Prostate gland (tissue), 2 donors: ENCODE results near the gene TMEM256. TPM values are rescaled to one million over a fixed set of nuclear protein-coding genes. Genes with fewer than 3 reads are reported as not detected.
"Not testable (repeated sequence)": the region's sequence is repeated elsewhere in the genome, so short reads cannot be mapped to it uniquely, and the experiment has no call there.

Experiments
- DNase-seq: peaks from one replicate; pipeline ENCODE4 v3.0.0-alpha.2; 2019; ENCODE audit warnings: low spot score
- H3K27ac ChIP-seq, 2 donors: fragments of 200-600 bp; sonication (generic); 2 replicates each; pipeline ENCODE4 v1.5.1; 2017 to 2019
- H3K27me3 ChIP-seq: fragments of 200-600 bp; sonication (generic); replicated peaks from 2 replicates; pipeline ENCODE4 v1.5.1; 2019; ENCODE audit not compliant: insufficient read depth
- H3K36me3 ChIP-seq, 2 donors: fragments of 200-600 bp; sonication (generic); 1 replicate in 1 of 2; 2 replicates in 1 of 2; pipeline versions ENCODE4 v1.5.1 to v1.8.1; 2017 to 2019
- H3K4me1 ChIP-seq: fragments of 200-600 bp; sonication (generic); replicated peaks from 2 replicates; pipeline ENCODE4 v1.5.1; 2019
- H3K4me3 ChIP-seq, 2 donors: fragments of 200-600 bp; sonication (generic); 2 replicates each; pipeline ENCODE4 v1.5.1; 2017 to 2019
- H3K9me3 ChIP-seq: fragments of 200-600 bp; sonication (generic); 2 replicates; pipeline ENCODE4 v1.5.1; 2017
- POLR2A ChIP-seq: fragments of 450-650 bp; IDR thresholded peaks from one replicate; pipeline ENCODE4 v1.6.1; 2016; ENCODE audit warnings: antibody characterized with exemption, mild to moderate bottlenecking
- POLR2AphosphoS5 ChIP-seq: sonication (generic); formaldehyde crosslinking; IDR thresholded peaks from one replicate; pipeline ENCODE4 v1.6.1; 2017; ENCODE audit warnings: antibody characterized with exemption
- WGBS: methylation state at CpG from one replicate; pipeline ENCODE4 v1.1.5; 2018; 5-methylcytosine and 5-hydroxymethylcytosine counted together
- intact Hi-C: fragments of 100-400 bp; cut with DNase I; formaldehyde crosslinking; loops from one replicate; pipeline ENCODE4 v1.14.2; 2022
- total RNA-seq, 2 donors: library from RNA; depleted of rRNA; stranded (reverse); fragments of >200 nt; gene quantifications; one replicate each; pipeline ENCODE4 v1.1.0, GENCODE V29; 2016
- TF ChIP-seq, protein P1 (sequence below), 4 experiments: fragments of 200-600 bp in 2 of 4; fragments of 450-650 bp in 2 of 4; sonication (generic) in 2 of 4; IDR thresholded peaks; 1 replicate in 3 of 4; 2 replicates in 1 of 4; pipeline ENCODE4 v1.5.1; 2016 to 2019; ENCODE audit warnings: antibody characterized with exemption in 4 of 4, mild to moderate bottlenecking in 2 of 4, moderate library complexity in 2 of 4

Gene TMEM256
- total RNA-seq, 2 donors from 2014 or later = 63.0 to 192 TPM

DNA sequence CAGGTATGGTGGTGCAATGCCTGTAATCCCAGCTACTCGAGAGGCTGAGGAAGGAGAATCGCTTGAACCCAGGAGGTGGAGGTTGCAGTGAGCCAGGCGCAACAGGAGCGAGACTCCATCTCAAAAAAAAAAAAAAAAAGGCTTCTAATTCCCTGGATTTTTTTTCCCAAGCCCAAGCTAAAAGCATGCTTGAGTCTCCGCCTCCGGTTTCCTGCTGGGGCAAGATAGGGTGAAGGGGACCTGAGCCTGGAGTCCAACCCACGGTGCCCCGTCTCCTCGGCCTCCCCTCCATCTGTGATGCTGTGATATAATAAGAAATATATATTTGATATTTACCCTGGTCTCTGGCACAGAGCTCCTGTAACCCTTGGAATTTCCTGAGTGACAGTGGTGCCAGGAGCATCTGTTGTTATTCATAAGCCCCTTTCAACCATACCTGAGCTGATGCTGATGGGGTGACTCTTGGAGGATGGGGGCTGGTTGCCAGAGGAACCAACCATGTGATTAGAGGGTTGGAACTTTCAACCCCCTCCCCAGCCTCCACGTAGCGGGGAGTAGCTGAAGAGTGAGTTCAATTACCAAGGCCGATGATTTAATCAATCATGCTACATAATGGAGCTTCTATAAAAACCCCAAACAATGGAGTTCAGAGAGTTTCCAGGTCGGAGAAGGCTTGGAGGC lies 35.8 kb downstream of the TMEM256 start:
- no peak for TF ChIP-seq POLR2A
- no peak for TF ChIP-seq POLR2AphosphoS5
- TF ChIP-seq, protein P1, sequence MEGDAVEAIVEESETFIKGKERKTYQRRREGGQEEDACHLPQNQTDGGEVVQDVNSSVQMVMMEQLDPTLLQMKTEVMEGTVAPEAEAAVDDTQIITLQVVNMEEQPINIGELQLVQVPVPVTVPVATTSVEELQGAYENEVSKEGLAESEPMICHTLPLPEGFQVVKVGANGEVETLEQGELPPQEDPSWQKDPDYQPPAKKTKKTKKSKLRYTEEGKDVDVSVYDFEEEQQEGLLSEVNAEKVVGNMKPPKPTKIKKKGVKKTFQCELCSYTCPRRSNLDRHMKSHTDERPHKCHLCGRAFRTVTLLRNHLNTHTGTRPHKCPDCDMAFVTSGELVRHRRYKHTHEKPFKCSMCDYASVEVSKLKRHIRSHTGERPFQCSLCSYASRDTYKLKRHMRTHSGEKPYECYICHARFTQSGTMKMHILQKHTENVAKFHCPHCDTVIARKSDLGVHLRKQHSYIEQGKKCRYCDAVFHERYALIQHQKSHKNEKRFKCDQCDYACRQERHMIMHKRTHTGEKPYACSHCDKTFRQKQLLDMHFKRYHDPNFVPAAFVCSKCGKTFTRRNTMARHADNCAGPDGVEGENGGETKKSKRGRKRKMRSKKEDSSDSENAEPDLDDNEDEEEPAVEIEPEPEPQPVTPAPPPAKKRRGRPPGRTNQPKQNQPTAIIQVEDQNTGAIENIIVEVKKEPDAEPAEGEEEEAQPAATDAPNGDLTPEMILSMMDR (IDR thresholded peaks at IDR 0.05) = no peak
- H3K4me1 ChIP-seq = no peaks in the 10 kb centered on the region
- WGBS = 55% methylated on average over 13 of the region's 13 CpGs
- H3K36me3 ChIP-seq = no peaks in the 10 kb centered on the region
- no peak overlapping the region for H3K27ac ChIP-seq
- H3K27me3 ChIP-seq = no peaks in the 10 kb centered on the region
- no peak for DNase-seq
- no peaks in the 10 kb centered on the region for H3K9me3 ChIP-seq
- intact Hi-C loops = no loop called here
- no peak overlapping the region for H3K4me3 ChIP-seq

DNA sequence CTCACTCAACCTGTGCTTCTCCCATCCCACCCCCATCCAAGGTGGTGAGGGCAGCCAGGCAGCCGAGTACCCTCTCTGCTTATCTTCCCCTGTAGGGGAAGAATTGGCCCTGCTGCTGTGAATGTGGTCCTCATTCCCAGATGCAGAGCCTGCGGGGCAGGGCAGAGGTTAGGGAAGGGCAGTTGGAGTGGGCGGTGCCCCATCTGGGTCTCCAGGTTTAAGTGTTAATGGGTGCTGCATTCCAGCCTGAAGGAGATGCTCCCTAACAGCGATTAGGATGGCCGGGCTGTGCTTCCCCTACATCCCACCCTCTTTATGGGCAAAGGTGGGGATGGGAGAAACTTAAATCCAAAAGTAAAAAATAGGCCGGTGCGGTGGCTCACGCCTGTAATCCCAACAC lies 36.8 kb downstream of the TMEM256 start:
- 83% methylated on average over 8 of the region's 8 CpGs for WGBS
- no peaks in the 10 kb centered on the region for H3K9me3 ChIP-seq
- no peak for TF ChIP-seq POLR2A
- no peak for TF ChIP-seq POLR2AphosphoS5
- TF ChIP-seq, protein P1 (IDR thresholded peaks at IDR 0.05) = no peak
- intact Hi-C loops = no loop called here
- no peaks in the 10 kb centered on the region for H3K4me1 ChIP-seq
- no peaks in the 10 kb centered on the region for H3K36me3 ChIP-seq
- no peak overlapping the region for H3K4me3 ChIP-seq
- H3K27me3 ChIP-seq = no peaks in the 10 kb centered on the region
- DNase-seq = no peak
- H3K27ac ChIP-seq = no peak overlapping the region

DNA sequence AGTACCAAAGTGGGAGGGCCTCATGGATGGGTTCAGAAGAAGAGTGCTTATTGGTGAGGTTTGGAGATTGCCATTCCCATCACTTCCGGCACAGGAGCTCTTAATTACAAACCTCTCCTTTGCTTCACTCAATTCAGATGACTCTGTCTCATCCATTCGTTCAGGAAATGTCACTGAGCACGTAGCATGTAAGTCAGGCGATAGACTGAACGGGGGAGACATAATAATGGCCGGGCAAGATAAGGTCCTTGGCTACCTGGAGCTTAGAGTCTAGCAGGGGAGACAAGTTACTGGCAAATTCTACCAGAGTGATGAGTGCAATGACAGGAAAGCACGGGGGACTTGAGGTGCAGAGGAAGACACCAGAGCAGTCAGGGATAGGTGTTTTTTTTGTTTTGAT lies 37.9 kb downstream of the TMEM256 start:
- H3K27me3 ChIP-seq, H3K4me1 ChIP-seq, DNase-seq, H3K36me3 ChIP-seq, H3K27ac ChIP-seq, intact Hi-C loops, H3K9me3 ChIP-seq, H3K4me3 ChIP-seq: not testable (repeated sequence)
- 94% methylated on average over 6 of the region's 7 CpGs for WGBS

GRCh38 chr17:7363311-7363710 lies 40.6 kb downstream of the TMEM256 start:
- H3K4me1 ChIP-seq = no peaks in the 10 kb centered on the region
- no peak overlapping the region for H3K27ac ChIP-seq
- H3K27me3 ChIP-seq = no peaks in the 10 kb centered on the region
- no peak for DNase-seq
- TF ChIP-seq, protein P1 (IDR thresholded peaks at IDR 0.05) = no peak
- TF ChIP-seq POLR2A (no peak), POLR2AphosphoS5 (no peak)
- WGBS = 93% methylated on average over 6 of the region's 6 CpGs
- H3K4me3 ChIP-seq = no peak overlapping the region
- no peaks in the 10 kb centered on the region for H3K9me3 ChIP-seq
- no peaks in the 10 kb centered on the region for H3K36me3 ChIP-seq
- intact Hi-C loops = no loop called here

DNA sequence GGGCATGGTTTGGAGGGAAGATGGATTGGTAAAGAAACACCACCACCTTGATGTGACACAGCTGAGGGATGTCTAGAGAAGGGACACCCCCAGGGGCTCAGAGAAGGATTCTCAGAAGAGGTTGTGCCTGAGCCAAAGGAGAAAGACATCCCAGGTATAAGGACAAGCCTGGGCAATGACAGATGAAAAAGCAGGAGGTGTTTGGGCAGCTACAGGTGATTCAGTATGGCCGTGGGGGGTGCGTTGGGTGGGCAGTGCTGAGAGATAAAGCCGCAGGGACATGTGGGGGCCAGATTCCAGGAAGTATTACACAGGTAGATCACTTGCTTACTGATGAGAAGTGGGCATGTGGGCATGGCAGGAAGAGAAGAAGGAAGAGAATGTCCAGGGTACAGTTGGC lies 42.0 kb downstream of the TMEM256 start:
- intact Hi-C loops = no loop called here
- WGBS = 39% methylated on average over 3 of the region's 3 CpGs
- H3K27ac ChIP-seq = no peak overlapping the region

More for the DNA sequence above, 42.0 kb downstream of the TMEM256 start:
- TF ChIP-seq POLR2A (no peak), POLR2AphosphoS5 (no peak)
- TF ChIP-seq, protein P1 (IDR thresholded peaks at IDR 0.05) = no peak
- DNase-seq = no peak
- H3K9me3 ChIP-seq = no peaks in the 10 kb centered on the region
- no peaks in the 10 kb centered on the region for H3K27me3 ChIP-seq
- no peaks in the 10 kb centered on the region for H3K36me3 ChIP-seq
- H3K4me1 ChIP-seq = no peaks in the 10 kb centered on the region
- no peak overlapping the region for H3K4me3 ChIP-seq
